GM12878 (cell line): ENCODE data around the gene MPZL1. TPM values are rescaled to one million over a fixed set of nuclear protein-coding genes. Genes with fewer than 3 reads are reported as not detected.

Experiments used
- ATF7 ChIP-seq: fragments of 450-650 bp; IDR thresholded peaks from 2 replicates; pipeline ENCODE4 v1.6.1; 2016; ENCODE audit warnings: low read depth, mild to moderate bottlenecking
- CTCF ChIP-seq, 3 experiments: IDR thresholded peaks in 2 of 3; conservative IDR thresholded peaks in 1 of 3; 2 replicates each; pipeline ENCODE4 v1.5.1; 2011; ENCODE audit warnings: low read depth in 3 of 3, low read length in 3 of 3, mild to moderate bottlenecking in 3 of 3, control low read depth in 2 of 3, moderate library complexity in 2 of 3, inconsistent platforms in 1 of 3, mixed read lengths in 1 of 3; ENCODE audit not compliant: control insufficient read depth in 2 of 3, insufficient read depth in 1 of 3; ENCODE audit errors: extremely low read depth in 1 of 3
- EGR1 ChIP-seq, 2 experiments: IDR thresholded peaks; 1 replicate in 1 of 2; 2 replicates in 1 of 2; pipeline ENCODE4 v1.6.1; 2011 to 2012; ENCODE audit warnings: low read depth in 2 of 2, low read length in 2 of 2, borderline replicate concordance in 1 of 2, mild to moderate bottlenecking in 1 of 2, moderate library complexity in 1 of 2
- FOS ChIP-seq: IDR thresholded peaks from 3 replicates; pipeline ENCODE4 v1.6.1; 2011; ENCODE audit warnings: borderline replicate concordance; ENCODE audit not compliant: insufficient read length; ENCODE audit errors: extremely low read depth
- IRF4 ChIP-seq: IDR thresholded peaks from 2 replicates; pipeline ENCODE4 v1.6.1; 2011; ENCODE audit warnings: low read depth, low read length
- KLF5 ChIP-seq: fragments of 450-650 bp; IDR thresholded peaks from 2 replicates; pipeline ENCODE4 v1.6.1; 2014; ENCODE audit warnings: mild to moderate bottlenecking; ENCODE audit not compliant: partially characterized antibody
- NFXL1 ChIP-seq: fragments of 450-650 bp; IDR thresholded peaks from 2 replicates; pipeline ENCODE4 v1.6.1; 2017; ENCODE audit warnings: antibody characterized with exemption, mild to moderate bottlenecking, borderline replicate concordance
- PBX3 ChIP-seq: IDR thresholded peaks from 2 replicates; pipeline ENCODE4 v1.6.1; 2011; ENCODE audit warnings: mild to moderate bottlenecking, low read depth, low read length, moderate library complexity; ENCODE audit not compliant: insufficient replicate concordance
- PML ChIP-seq: IDR thresholded peaks from 2 replicates; pipeline ENCODE4 v1.6.1; 2012; ENCODE audit warnings: low read length, inconsistent platforms
- SMAD1 ChIP-seq: fragments of 450-650 bp; IDR thresholded peaks from 2 replicates; pipeline ENCODE4 v1.6.1; 2018; ENCODE audit warnings: mild to moderate bottlenecking, low read depth; ENCODE audit not compliant: partially characterized antibody
- SUZ12 ChIP-seq: fragments of 200-600 bp; sonication (generic); IDR thresholded peaks from one replicate; pipeline ENCODE4 v1.6.1; 2018; ENCODE audit warnings: antibody characterized with exemption, mild to moderate bottlenecking; ENCODE audit not compliant: unreplicated experiment
- TAF1 ChIP-seq: IDR thresholded peaks from 2 replicates; pipeline ENCODE4 v1.6.1; 2011; ENCODE audit warnings: mild to moderate bottlenecking, low read depth, low read length, borderline replicate concordance
- ZBTB11 ChIP-seq: fragments of 450-650 bp; formaldehyde crosslinking; IDR thresholded peaks from 2 replicates; pipeline ENCODE4 v1.5.0; 2022; ENCODE audit warnings: mild to moderate bottlenecking, missing genetic modification characterization
- ZBTB33 ChIP-seq: fragments of 450-650 bp; IDR thresholded peaks from 2 replicates; pipeline ENCODE4 v1.6.1; 2017; ENCODE audit warnings: mild to moderate bottlenecking
- ZNF24 ChIP-seq: fragments of 450-650 bp; IDR thresholded peaks from 2 replicates; pipeline ENCODE4 v1.6.1; 2017; ENCODE audit warnings: antibody characterized with exemption, mild to moderate bottlenecking
- ZNF274 ChIP-seq: IDR thresholded peaks from one replicate; pipeline ENCODE4 v1.8.0; 2011; ENCODE audit not compliant: insufficient read length, insufficient read depth
- ZNF687 ChIP-seq: fragments of 450-650 bp; IDR thresholded peaks from 2 replicates; pipeline ENCODE4 v1.6.1; 2017; ENCODE audit warnings: mild to moderate bottlenecking, moderate library complexity
- polyA plus RNA-seq, 11 experiments: library from polyadenylated mRNA; depleted of rRNA in 4 of 11; unstranded in 6 of 11; stranded (reverse) in 5 of 11; fragments of >200 nt; fragmentation: Nextera tagmentation in 4 of 11; fragmentation: Illumina TruSeq in 1 of 11; extraction: Ambion mirVana in 4 of 11; extraction: Trizol in 1 of 11; gene quantifications; 1 replicate in 1 of 11; 2 replicates in 10 of 11; pipeline versions ENCODE4 v1.2.1 to v1.2.3, GENCODE V29; 2011 to 2016; ENCODE audit warnings: inconsistent platforms in 2 of 11, missing spikeins in 2 of 11, low read depth in 1 of 11
- total RNA-seq, 4 experiments: library from RNA; depleted of rRNA in 3 of 4; stranded (reverse); fragments of >200 nt in 3 of 4; fragmentation: Illumina TruSeq in 1 of 4; extraction: Trizol in 1 of 4; gene quantifications; 2 replicates each; pipeline versions ENCODE4 v1.2.1 to v1.2.3, GENCODE V29; 2013 to 2021

MPZL1 gene
- total and polyA plus RNA-seq, 10 of the 15 experiments (the other 5 are each of a cell fraction or from before 2014, with no cell fraction given) = 9.8 to 60.9 (median 45.9) TPM

GRCh38 chr1:167687919-167688519, 33.8 kb upstream of the MPZL1 start (continued):
- TF ChIP-seq KLF5 (no peak), PBX3 (no peak), FOS (no peak), SMAD1 (no peak), ZNF687 (no peak), TAF1 (no peak; the same call in 1 of the 2 replicates), CTCF (IDR thresholded peaks at IDR 0.05 in 2 of 3, conservative IDR thresholded peaks at IDR 0.05 in 1 of 3; ENCODE audit: control insufficient read depth in 2 of 3, extremely low read depth in 1 of 3, insufficient read depth in 1 of 3, low read depth in 3 of 3, low read length in 3 of 3) (peak; percentile 83 to 94 (median 93)), ATF7 (no peak), NFXL1 (no peak), IRF4 (no peak), SUZ12 (no peak), ZBTB33 (no peak), ZNF274 (no peak), ZBTB11 (CRISPR knock-in tag) (no peak), EGR1 (IDR thresholded peaks at IDR 0.05; ENCODE audit: borderline replicate concordance in 1 of 2, low read depth in 2 of 2, low read length in 2 of 2) (no peak), ZNF24 (no peak), PML (no peak)
